C4-2B (cell line): Measurements from ENCODE around the gene DDX60.

Experiments used
- ZFX ChIP-seq: fragments of 450-650 bp; IDR thresholded peaks from 2 replicates; pipeline ENCODE4 v1.6.1; 2017
- TF ChIP-seq, protein P1 (sequence below): fragments of 450-650 bp; conservative IDR thresholded peaks from 2 replicates; pipeline ENCODE4 v1.5.1; 2017; ENCODE audit warnings: mild to moderate bottlenecking

DNA sequence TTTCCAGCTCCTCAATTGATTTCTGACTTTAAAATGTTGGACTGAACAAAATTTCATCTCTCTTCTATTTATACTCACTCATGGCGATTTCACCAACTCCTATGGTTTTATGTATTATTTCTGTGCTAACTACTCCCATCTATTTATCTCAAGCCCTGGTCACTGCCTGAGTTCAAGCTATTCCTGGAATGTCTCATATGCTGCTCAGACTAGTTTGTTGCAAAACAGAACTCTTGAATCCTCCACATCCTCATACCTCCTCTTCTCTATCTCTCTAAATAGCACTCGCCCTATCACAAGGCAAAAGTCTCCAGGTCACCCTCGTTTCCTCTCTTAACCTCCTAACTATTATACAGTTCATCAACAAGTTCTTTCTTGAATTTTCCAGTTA, 19.0 kb upstream of the DDX60 start:
- TF ChIP-seq, protein P1, sequence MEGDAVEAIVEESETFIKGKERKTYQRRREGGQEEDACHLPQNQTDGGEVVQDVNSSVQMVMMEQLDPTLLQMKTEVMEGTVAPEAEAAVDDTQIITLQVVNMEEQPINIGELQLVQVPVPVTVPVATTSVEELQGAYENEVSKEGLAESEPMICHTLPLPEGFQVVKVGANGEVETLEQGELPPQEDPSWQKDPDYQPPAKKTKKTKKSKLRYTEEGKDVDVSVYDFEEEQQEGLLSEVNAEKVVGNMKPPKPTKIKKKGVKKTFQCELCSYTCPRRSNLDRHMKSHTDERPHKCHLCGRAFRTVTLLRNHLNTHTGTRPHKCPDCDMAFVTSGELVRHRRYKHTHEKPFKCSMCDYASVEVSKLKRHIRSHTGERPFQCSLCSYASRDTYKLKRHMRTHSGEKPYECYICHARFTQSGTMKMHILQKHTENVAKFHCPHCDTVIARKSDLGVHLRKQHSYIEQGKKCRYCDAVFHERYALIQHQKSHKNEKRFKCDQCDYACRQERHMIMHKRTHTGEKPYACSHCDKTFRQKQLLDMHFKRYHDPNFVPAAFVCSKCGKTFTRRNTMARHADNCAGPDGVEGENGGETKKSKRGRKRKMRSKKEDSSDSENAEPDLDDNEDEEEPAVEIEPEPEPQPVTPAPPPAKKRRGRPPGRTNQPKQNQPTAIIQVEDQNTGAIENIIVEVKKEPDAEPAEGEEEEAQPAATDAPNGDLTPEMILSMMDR = no peak
- TF ChIP-seq ZFX = no peak
